ENCODE measurements around the gene DIAPH3. TPM values are rescaled to one million over a fixed set of nuclear protein-coding genes. Genes with fewer than 3 reads are reported as not detected.

The DIAPH3 gene
- total RNA-seq, 4 donors from 2014 or later, result 0.10 to 0.67 TPM; not detected in 2

GRCh38 chr13:60164234-60164889 lies 634 bp upstream of the DIAPH3 start:
- peak in 1 of 2 donors; percentile 5 for DNase-seq
- TF ChIP-seq POLR2A (IDR thresholded peaks at IDR 0.05), result no peak
- no peak for TF ChIP-seq CTCF (IDR thresholded peaks at IDR 0.05)
- H3K27ac ChIP-seq, result peak overlapping the region; percentile 72 to 91 (median 87)
- H3K4me1 ChIP-seq, result peaks cover 6 to 16% of the 10 kb centered on the region in 2 donors
- H3K27me3 ChIP-seq, result no peaks in the 10 kb centered on the region
- H3K36me3 ChIP-seq, result no peaks in the 10 kb centered on the region
- H3K4me3 ChIP-seq (replicated peaks in 1 of 3), result peak overlapping the region; percentile 30 to 53 (median 37)
- 7 to 9% methylated on average over 7 to 8 of the region's 9 CpGs for WGBS, 2 donors
- intact Hi-C loops (cut with DNase I), result no loop called here
- no peaks in the 10 kb centered on the region for H3K9me3 ChIP-seq

- Histone ChIP-seq H3K27me3 (no peaks in the 10 kb centered on the region), H3K4me3 (replicated peaks in 1 of 3) (no peak overlapping the region), H3K9me3 (no peaks in the 10 kb centered on the region), H3K27ac (no peak overlapping the region), H3K4me1 (peaks cover 6 to 16% of the 10 kb centered on the region in 2 donors), H3K36me3 (no peaks in the 10 kb centered on the region)
- intact Hi-C loops (cut with DNase I), result no loop called here
- no peak for DNase-seq
- TF ChIP-seq POLR2A (IDR thresholded peaks at IDR 0.05), result no peak
- TF ChIP-seq CTCF (IDR thresholded peaks at IDR 0.05), result no peak
These were observed 1.6 kb downstream of the DIAPH3 start for GRCh38 chr13:60162096-60162495.

- no peak overlapping the region for H3K27ac ChIP-seq
- H3K27me3 ChIP-seq, result no peaks in the 10 kb centered on the region
- no peak for DNase-seq
- intact Hi-C loops (cut with DNase I), result no loop called here
- H3K9me3 ChIP-seq, result no peaks in the 10 kb centered on the region
- no peak overlapping the region for H3K4me3 ChIP-seq (replicated peaks in 1 of 3)
- H3K4me1 ChIP-seq, result peaks cover 4% of the 10 kb centered on the region in 2 donors
- TF ChIP-seq CTCF (IDR thresholded peaks at IDR 0.05) (no peak), POLR2A (IDR thresholded peaks at IDR 0.05) (no peak)
- H3K36me3 ChIP-seq, result no peaks in the 10 kb centered on the region
These were observed 5.4 kb downstream of the DIAPH3 start for GRCh38 chr13:60158321-60158801.

GRCh38 chr13:60155978-60156377 lies 7.8 kb downstream of the DIAPH3 start:
- Histone ChIP-seq H3K36me3 (no peaks in the 10 kb centered on the region), H3K4me3 (replicated peaks in 1 of 3) (no peak overlapping the region), H3K27me3 (no peaks in the 10 kb centered on the region), H3K4me1 (no peaks in the 10 kb centered on the region), H3K27ac (no peak overlapping the region), H3K9me3 (no peaks in the 10 kb centered on the region)
- no peak for DNase-seq
- TF ChIP-seq POLR2A (IDR thresholded peaks at IDR 0.05) (no peak), CTCF (IDR thresholded peaks at IDR 0.05) (no peak)
- intact Hi-C loops (cut with DNase I), result no loop called here

GRCh38 chr13:60152904-60153303 lies 10.8 kb downstream of the DIAPH3 start:
- no peaks in the 10 kb centered on the region for H3K27me3 ChIP-seq
- H3K27ac ChIP-seq, result no peak overlapping the region
- H3K9me3 ChIP-seq, result no peaks in the 10 kb centered on the region
- H3K4me1 ChIP-seq, result no peaks in the 10 kb centered on the region
- no peak for DNase-seq
- no peak overlapping the region for H3K4me3 ChIP-seq (replicated peaks in 1 of 3)
- intact Hi-C loops (cut with DNase I), result no loop called here
- TF ChIP-seq CTCF (IDR thresholded peaks at IDR 0.05) (no peak), POLR2A (IDR thresholded peaks at IDR 0.05) (no peak)
- H3K36me3 ChIP-seq, result no peaks in the 10 kb centered on the region
